Measurements from ENCODE around the gene FAHD2B.
"Not testable (repeated sequence)": the region's sequence is repeated elsewhere in the genome, so short reads cannot be mapped to it uniquely, and the experiment has no call there.

GRCh38 chr2:97066030-97066429 is 28.7 kb downstream of the FAHD2B start:
- not testable (repeated sequence) for TF ChIP-seq CTCF (conservative IDR thresholded peaks at IDR 0.05; ENCODE audit: low read depth, low read length); EZH2 (IDR thresholded peaks at IDR 0.05; ENCODE audit: low read length, unreplicated experiment)

Measured in PC-3 (cell line).